ENCODE results near the gene RHBDF1. TPM values are rescaled to one million over a fixed set of nuclear protein-coding genes. Genes with fewer than 3 reads are reported as not detected.

RHBDF1 gene
- total and polyA plus RNA-seq, 9 of the 15 experiments (the other 6 are each of a cell fraction or from before 2014, with no cell fraction given), result 1.0 to 8.2 (median 4.2) TPM

- TF ChIP-seq ZBTB40 (IDR thresholded peaks at IDR 0.05), result peak; percentile 27; the same call in 1 of the 2 replicates
- TF ChIP-seq ZBTB40 (CRISPR knock-in tag; IDR thresholded peaks at IDR 0.05), result no peak
- TF ChIP-seq TAF1 (IDR thresholded peaks at IDR 0.05; ENCODE audit: control insufficient read depth, extremely low read depth, insufficient read depth, low read length, severe bottlenecking), result no peak
- no peak for TF ChIP-seq NR2C1 (IDR thresholded peaks at IDR 0.05)
- no peak for TF ChIP-seq NR2C1 (tag; IDR thresholded peaks at IDR 0.05)
- TF ChIP-seq HNRNPL (IDR thresholded peaks at IDR 0.05; ENCODE audit: low read depth, low read length), result no peak
- no peak for TF ChIP-seq GTF2F1 (IDR thresholded peaks at IDR 0.05; ENCODE audit: low read depth, low read length)
- peak; percentile 17 for TF ChIP-seq SAP30 (IDR thresholded peaks at IDR 0.05; ENCODE audit: borderline replicate concordance, insufficient read depth, low read depth, low read length, poor library complexity, severe bottlenecking)
- TF ChIP-seq NKRF (IDR thresholded peaks at IDR 0.05; ENCODE audit: borderline replicate concordance), result no peak
- no peak for TF ChIP-seq BCL6 (CRISPR knock-in tag; IDR thresholded peaks at IDR 0.05)
- TF ChIP-seq ZNF444 (CRISPR knock-in tag; IDR thresholded peaks at IDR 0.05), result no peak
- no peak for TF ChIP-seq ZNF398 (CRISPR knock-in tag; IDR thresholded peaks at IDR 0.05)
Measured at GRCh38 chr16:54237-54581, 18.2 kb downstream of the RHBDF1 start (continued).
